DND-41 (cell line): ENCODE data around the gene CFAP100.

Experiments used
- ATAC-seq: fragments of 200-7000 bp; cut with Tn5 transposase; 3 replicates; pipeline ENCODE4 v1.9.1; 2021; ENCODE audit warnings: low read depth; ENCODE audit not compliant: insufficient read depth
- DNase-seq: peaks from one replicate; pipeline ENCODE4 v3.0.0-alpha.2; 2020
- H2AFZ ChIP-seq: 2 replicates; pipeline ENCODE4 v1.6.0; 2012; ENCODE audit warnings: low read depth, low read length
- H3K27ac ChIP-seq: 2 replicates; pipeline ENCODE4 v1.5.1; 2012; ENCODE audit warnings: low read length, inconsistent platforms
- H3K27me3 ChIP-seq: fragments of 200-600 bp; sonication (generic); 2 replicates; pipeline ENCODE4 v1.6.0; 2012; ENCODE audit warnings: low read length, mild to moderate bottlenecking, inconsistent platforms; ENCODE audit not compliant: insufficient read depth, poor library complexity
- H3K36me3 ChIP-seq: 2 replicates; pipeline ENCODE4 v1.5.1; 2012; ENCODE audit warnings: low read length, inconsistent platforms; ENCODE audit not compliant: insufficient read depth
- H3K4me1 ChIP-seq: 2 replicates; pipeline ENCODE4 v1.5.1; 2012; ENCODE audit warnings: mild to moderate bottlenecking, low read length; ENCODE audit not compliant: insufficient read depth
- H3K4me2 ChIP-seq: 2 replicates; pipeline ENCODE4 v1.6.0; 2012; ENCODE audit warnings: mild to moderate bottlenecking, moderate library complexity, low read length, inconsistent platforms; ENCODE audit not compliant: insufficient read depth
- H3K4me3 ChIP-seq, 2 experiments: fragments of 200-600 bp in 1 of 2; shearing (Covaris generic) in 1 of 2; 2 replicates each; pipeline ENCODE4 v1.5.1; 2012 to 2016; ENCODE audit warnings: inconsistent platforms in 2 of 2, low read length in 2 of 2, mild to moderate bottlenecking in 2 of 2, low read depth in 1 of 2, moderate library complexity in 1 of 2
- H3K79me2 ChIP-seq: 2 replicates; pipeline ENCODE4 v1.6.0; 2012; ENCODE audit warnings: low read length, inconsistent platforms; ENCODE audit not compliant: insufficient read depth
- H3K9ac ChIP-seq: 2 replicates; pipeline ENCODE4 v1.6.0; 2012; ENCODE audit warnings: low read depth, mild to moderate bottlenecking, inconsistent platforms, low read length, moderate library complexity
- H3K9me3 ChIP-seq: 2 replicates; pipeline ENCODE4 v1.5.1; 2012; ENCODE audit warnings: low read length, moderate library complexity, mild to moderate bottlenecking, inconsistent platforms; ENCODE audit not compliant: insufficient read depth, severe bottlenecking
- H4K20me1 ChIP-seq: 2 replicates; pipeline ENCODE4 v1.6.0; 2012; ENCODE audit warnings: low read length; ENCODE audit not compliant: insufficient read depth
- EZH2 ChIP-seq: IDR thresholded peaks from 3 replicates; pipeline ENCODE4 v1.6.1; 2012; ENCODE audit warnings: borderline replicate concordance, low read depth, mild to moderate bottlenecking, moderate library complexity, low read length, inconsistent platforms; ENCODE audit not compliant: severe bottlenecking
- TF ChIP-seq, protein P1 (sequence below): IDR thresholded peaks from 2 replicates; pipeline ENCODE4 v1.5.1; 2012; ENCODE audit warnings: borderline replicate concordance, low read length, moderate library complexity, mild to moderate bottlenecking; ENCODE audit not compliant: poor library complexity, severe bottlenecking; ENCODE audit errors: extremely low read depth

CFAP100 gene

GRCh38 chr3:126474498-126475412 lies 80.0 kb downstream of the CFAP100 start:
- ATAC-seq (peak; percentile 32), DNase-seq (peak; percentile 42)
- no peaks in the 10 kb centered on the region for H3K9me3 ChIP-seq
- H4K20me1 ChIP-seq, result peaks cover 52% of the 10 kb centered on the region
- peaks cover 56% of the 10 kb centered on the region for H3K79me2 ChIP-seq
- peaks cover 46% of the 10 kb centered on the region for H3K4me1 ChIP-seq
- no peaks in the 10 kb centered on the region for H3K27me3 ChIP-seq
- H3K4me2 ChIP-seq, result peak overlapping the region; percentile 89
- H3K4me3 ChIP-seq, result peak overlapping the region; percentile 84 to 96
- H3K27ac ChIP-seq, result peak overlapping the region; percentile 78
- TF ChIP-seq EZH2, result no peak
- TF ChIP-seq, protein P1, sequence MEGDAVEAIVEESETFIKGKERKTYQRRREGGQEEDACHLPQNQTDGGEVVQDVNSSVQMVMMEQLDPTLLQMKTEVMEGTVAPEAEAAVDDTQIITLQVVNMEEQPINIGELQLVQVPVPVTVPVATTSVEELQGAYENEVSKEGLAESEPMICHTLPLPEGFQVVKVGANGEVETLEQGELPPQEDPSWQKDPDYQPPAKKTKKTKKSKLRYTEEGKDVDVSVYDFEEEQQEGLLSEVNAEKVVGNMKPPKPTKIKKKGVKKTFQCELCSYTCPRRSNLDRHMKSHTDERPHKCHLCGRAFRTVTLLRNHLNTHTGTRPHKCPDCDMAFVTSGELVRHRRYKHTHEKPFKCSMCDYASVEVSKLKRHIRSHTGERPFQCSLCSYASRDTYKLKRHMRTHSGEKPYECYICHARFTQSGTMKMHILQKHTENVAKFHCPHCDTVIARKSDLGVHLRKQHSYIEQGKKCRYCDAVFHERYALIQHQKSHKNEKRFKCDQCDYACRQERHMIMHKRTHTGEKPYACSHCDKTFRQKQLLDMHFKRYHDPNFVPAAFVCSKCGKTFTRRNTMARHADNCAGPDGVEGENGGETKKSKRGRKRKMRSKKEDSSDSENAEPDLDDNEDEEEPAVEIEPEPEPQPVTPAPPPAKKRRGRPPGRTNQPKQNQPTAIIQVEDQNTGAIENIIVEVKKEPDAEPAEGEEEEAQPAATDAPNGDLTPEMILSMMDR, result no peak
- H3K9ac ChIP-seq, result peak overlapping the region; percentile 90
- H2AFZ ChIP-seq, result peak overlapping the region; percentile 80; the same call in 1 of the 2 replicates
- H3K36me3 ChIP-seq, result peaks cover 47% of the 10 kb centered on the region

GRCh38 chr3:126475413-126476114 lies 80.9 kb downstream of the CFAP100 start, which contains the start of gene ZXDC:
Gene ZXDC, minus strand, starts transcription at chr3:126475891. Its CDS starts 26 bp downstream, at chr3:126475865.
- TF ChIP-seq, protein P1, result peak; percentile 58
- TF ChIP-seq EZH2, result no peak
- peaks cover 39% of the 10 kb centered on the region for H3K36me3 ChIP-seq
- H3K9me3 ChIP-seq, result no peaks in the 10 kb centered on the region
- H3K4me3 ChIP-seq, result peak within 1 kb of the TSS; percentile 84 to 96
- H4K20me1 ChIP-seq, result peaks cover 44% of the 10 kb centered on the region
- peak within 1 kb of the TSS; percentile 78 for H3K27ac ChIP-seq
- H2AFZ ChIP-seq, result peak within 1 kb of the TSS; percentile 83
- peak within 1 kb of the TSS; percentile 90 for H3K9ac ChIP-seq
- peak within 1 kb of the TSS; percentile 89 for H3K4me2 ChIP-seq
- peaks cover 42% of the 10 kb centered on the region for H3K4me1 ChIP-seq
- peak; percentile 84 for ATAC-seq
- DNase-seq, result peak; percentile 89
- H3K79me2 ChIP-seq, result peaks cover 48% of the 10 kb centered on the region
- no peaks in the 10 kb centered on the region for H3K27me3 ChIP-seq

DNA sequence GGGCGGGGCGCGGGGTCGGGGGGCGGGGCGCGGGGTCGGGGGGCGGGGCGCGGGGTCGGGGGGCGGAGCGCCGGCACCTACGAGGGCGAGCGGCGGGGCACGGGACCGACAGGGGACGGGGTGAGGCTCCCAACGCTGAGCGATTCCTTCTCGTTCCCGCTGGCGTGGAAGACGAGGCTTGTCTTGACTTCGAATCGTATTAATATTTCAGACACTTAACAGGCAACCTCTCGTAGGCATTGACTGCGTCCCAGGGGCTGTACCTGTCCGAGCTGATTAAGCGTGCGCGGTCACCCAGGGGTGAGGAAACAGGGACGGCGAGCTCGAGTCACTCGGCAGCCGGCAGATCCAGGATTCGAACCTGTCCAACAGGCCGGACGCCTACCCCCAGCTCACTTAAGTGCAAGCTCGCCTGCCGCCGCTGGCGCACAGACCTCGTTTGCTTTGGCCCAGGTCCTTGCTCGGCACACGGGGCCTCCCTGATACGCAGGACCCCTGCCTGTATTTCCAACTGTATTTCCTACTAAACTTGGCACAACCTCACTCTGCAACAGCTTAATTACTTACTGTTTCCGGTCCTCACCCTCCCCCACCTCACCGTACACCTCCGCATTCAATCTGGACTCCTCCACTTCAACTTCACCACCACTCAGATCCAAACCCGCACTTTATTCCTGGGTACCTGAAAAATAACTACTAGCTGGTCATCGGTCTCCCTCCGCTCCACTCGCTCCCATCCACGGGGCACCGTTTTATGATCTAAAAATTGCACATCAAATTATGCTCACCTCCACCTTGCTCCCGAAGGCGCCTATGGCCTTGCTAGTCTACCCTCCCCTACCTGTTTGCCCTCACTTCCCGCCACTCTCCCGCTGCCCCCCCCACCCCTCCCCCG lies 81.7 kb downstream of the CFAP100 start:
- peak; percentile 53 for ATAC-seq
- peaks cover 30% of the 10 kb centered on the region for H3K36me3 ChIP-seq
- no peaks in the 10 kb centered on the region for H3K9me3 ChIP-seq
- peaks cover 35% of the 10 kb centered on the region for H4K20me1 ChIP-seq
- peaks cover 40% of the 10 kb centered on the region for H3K4me1 ChIP-seq
- H2AFZ ChIP-seq, result peak overlapping the region; percentile 83
- H3K4me3 ChIP-seq, result peak overlapping the region; percentile 9 to 69; a peak in 3 of 4 replicates
- H3K4me2 ChIP-seq, result peak overlapping the region; percentile 72
- H3K27me3 ChIP-seq, result no peaks in the 10 kb centered on the region
- no peak for TF ChIP-seq EZH2
- TF ChIP-seq, protein P1, result no peak
- no peak for DNase-seq
- peak overlapping the region; percentile 66; the same call in 1 of the 2 replicates for H3K27ac ChIP-seq
- H3K79me2 ChIP-seq, result peaks cover 40% of the 10 kb centered on the region
- peak overlapping the region; percentile 56 for H3K9ac ChIP-seq
